ENCODE data around the gene MUC5AC.

GRCh38 chr11:1238767-1239595, 81.2 kb downstream of the MUC5AC start:
- no peak for TF ChIP-seq ZBTB21 (CRISPR knock-in tag; IDR thresholded peaks at IDR 0.05)
- no peak for TF ChIP-seq ZBTB37 (CRISPR knock-in tag; IDR thresholded peaks at IDR 0.05)
- no peak for TF ChIP-seq CTCF (CRISPR knock-in tag; IDR thresholded peaks at IDR 0.05)
- TF ChIP-seq POLR2AphosphoS5 (IDR thresholded peaks at IDR 0.05; ENCODE audit: low read depth, low read length): no peak
- no peak for TF ChIP-seq EP300 (IDR thresholded peaks at IDR 0.05; ENCODE audit: low read depth in 2 of 2, low read length in 2 of 2)
- no peak for TF ChIP-seq EP300 (CRISPR knock-in tag; IDR thresholded peaks at IDR 0.05; ENCODE audit: borderline replicate concordance)
- no peak for TF ChIP-seq POLR2A (IDR thresholded peaks at IDR 0.05; ENCODE audit: insufficient read depth in 1 of 2, low read depth in 2 of 2, low read length in 2 of 2)
- TF ChIP-seq IRX3 (CRISPR knock-in tag; IDR thresholded peaks at IDR 0.05; ENCODE audit: borderline replicate concordance, low read depth): 0 out of 2 replicates have a peak, but pooled peaks have one; percentile 28
- no peak for TF ChIP-seq ZNF644 (CRISPR knock-in tag; IDR thresholded peaks at IDR 0.05; ENCODE audit: low read depth)
- peak; percentile 43; the same call in 1 of the 2 replicates for TF ChIP-seq IKZF5 (CRISPR knock-in tag; IDR thresholded peaks at IDR 0.05)

All from HepG2 (cell line).